ENCODE measurements around the gene VEPH1. TPM values are rescaled to one million over a fixed set of nuclear protein-coding genes. Genes with fewer than 3 reads are reported as not detected.

Gene VEPH1
- total and polyA plus RNA-seq, 9 of the 15 experiments (the other 6 are each of a cell fraction or from before 2014, with no cell fraction given): 4.5 to 15.6 (median 5.8) TPM

DNA sequence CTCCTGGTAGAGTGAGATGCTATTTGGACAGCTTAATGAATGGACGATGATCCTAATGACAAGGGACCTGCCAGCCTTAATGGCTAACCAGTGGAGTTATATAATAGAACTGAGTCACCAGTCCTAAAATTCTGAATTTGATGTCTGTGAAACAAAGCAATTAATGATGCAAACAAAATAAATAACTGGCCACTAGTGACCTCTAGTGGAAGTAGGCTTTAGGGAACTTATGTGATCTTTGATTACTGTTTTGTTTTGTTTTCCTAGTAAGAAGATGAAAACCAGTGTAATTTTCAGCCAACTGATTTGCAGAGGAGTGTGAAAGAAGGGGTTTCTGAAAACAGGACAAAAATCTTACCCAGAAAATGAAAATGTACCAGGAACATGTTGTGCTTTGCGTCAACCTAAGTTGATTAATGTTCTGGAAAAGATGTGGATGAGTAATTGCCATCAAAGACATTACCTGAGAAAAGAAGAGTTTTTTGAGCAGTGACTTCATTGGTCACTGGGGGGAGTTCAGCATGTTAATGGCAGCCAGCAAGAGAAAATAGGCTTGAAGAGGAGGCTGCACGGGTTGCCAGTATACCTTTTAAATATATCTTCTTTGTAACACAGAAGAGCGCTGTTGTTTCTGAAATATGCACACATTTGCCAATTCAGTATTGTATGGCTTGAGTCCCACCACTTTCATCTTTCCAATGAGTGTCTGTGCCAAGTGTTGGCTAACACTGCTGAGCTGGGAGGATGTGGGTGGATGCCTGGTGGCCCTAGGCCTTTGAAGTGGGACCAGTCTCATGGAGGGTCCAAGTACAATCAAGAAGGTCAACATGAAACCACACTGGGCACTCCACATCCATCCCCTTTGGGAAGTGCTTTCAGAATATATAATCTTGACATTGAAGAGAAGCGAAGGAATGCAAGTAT is 9.3 kb downstream of the VEPH1 start:
- Histone ChIP-seq H3K27ac (ENCODE audit: extremely low read depth, low read depth, low read length) (no peak overlapping the region), H3K4me3 (no peak overlapping the region), H3K27me3 (ENCODE audit: control insufficient read depth in 2 of 2, insufficient read depth in 2 of 2, low read length in 2 of 2) (no peaks in the 10 kb centered on the region; a peak in 1 of 5 replicates), H3K79me2 (ENCODE audit: control insufficient read depth, insufficient read depth, low read length) (no peaks in the 10 kb centered on the region), H3K36me3 (ENCODE audit: control insufficient read depth, insufficient read depth, low read length) (no peaks in the 10 kb centered on the region), H3K9me3 (replicated peaks; ENCODE audit: control insufficient read depth, insufficient read depth, low read depth, low read length) (no peaks in the 10 kb centered on the region), H3K4me1 (replicated peaks in 1 of 2; ENCODE audit: control insufficient read depth in 2 of 2, insufficient read depth in 2 of 2, low read length in 2 of 2) (no peaks in the 10 kb centered on the region), H3K9ac (ENCODE audit: insufficient read depth in 1 of 2, low read depth in 2 of 2, low read length in 2 of 2) (no peak overlapping the region), H4K20me1 (replicated peaks; ENCODE audit: control insufficient read depth, insufficient read depth, low read length) (no peaks in the 10 kb centered on the region), H3K9me1 (ENCODE audit: control insufficient read depth, insufficient read depth, low read length) (no peaks in the 10 kb centered on the region), H2AFZ (ENCODE audit: low read depth, low read length) (no peak overlapping the region), H3K4me2 (ENCODE audit: insufficient read depth, low read length) (no peak overlapping the region)
- POLR2A ChIA-PET: interaction anchor here (1.1 kb wide), 1 partner anchor 14 kb away, joined by 7 read pairs; no protein-coding TSS in a partner anchor
- CTCF ChIA-PET (ENCODE audit: low intra/inter-chr PET ratio): interaction anchor here (0.9 to 2.0 kb wide), 2 partner anchors 289 to 292 kb away, joined by 3 to 16 read pairs; no protein-coding TSS in a partner anchor
- FAIRE-seq (peak; percentile 65), ATAC-seq (peak; percentile 45; the same call in 1 of the 3 replicates), DNase-seq (ENCODE audit: extremely low read depth in 1 of 4, low spot score in 3 of 4) (peak; percentile 14 to 52 (median 16))
- intact Hi-C loops (cut with micrococcal nuclease): loop anchor here (1.0 to 10.0 kb wide), 2 partner anchors 259 to 290 kb away; no protein-coding TSS in a partner anchor
- BruUV-seq (replicated peaks): no TSS peak
- in situ Hi-C loops (cut with MboI): loop anchor here (5.0 kb wide), 1 partner anchor 287 kb away; no protein-coding TSS in a partner anchor
- WGBS (ENCODE audit: insufficient coverage, low coverage, missing lambda C conversion rate): 20% methylated on average over 5 of the region's 5 CpGs
- TF ChIP-seq EWSR1 (IDR thresholded peaks at IDR 0.05; ENCODE audit: borderline replicate concordance, low read depth, partially characterized antibody) (no peak), LCOR (CRISPR knock-in tag; IDR thresholded peaks at IDR 0.05) (peak; percentile 28; the same call in 1 of the 2 replicates), RBBP5 (IDR thresholded peaks at IDR 0.05; ENCODE audit: borderline replicate concordance, insufficient read depth, low read length, poor library complexity, severe bottlenecking) (no peak), ZNF589 (CRISPR knock-in tag; IDR thresholded peaks at IDR 0.05; ENCODE audit: low read depth) (no peak), ZNF232 (CRISPR knock-in tag; IDR thresholded peaks at IDR 0.05) (no peak), FOSL1 (tag; conservative IDR thresholded peaks at IDR 0.05) (peak; percentile 22; the same call in 1 of the 2 replicates)
- TF ChIP-seq, protein P1, sequence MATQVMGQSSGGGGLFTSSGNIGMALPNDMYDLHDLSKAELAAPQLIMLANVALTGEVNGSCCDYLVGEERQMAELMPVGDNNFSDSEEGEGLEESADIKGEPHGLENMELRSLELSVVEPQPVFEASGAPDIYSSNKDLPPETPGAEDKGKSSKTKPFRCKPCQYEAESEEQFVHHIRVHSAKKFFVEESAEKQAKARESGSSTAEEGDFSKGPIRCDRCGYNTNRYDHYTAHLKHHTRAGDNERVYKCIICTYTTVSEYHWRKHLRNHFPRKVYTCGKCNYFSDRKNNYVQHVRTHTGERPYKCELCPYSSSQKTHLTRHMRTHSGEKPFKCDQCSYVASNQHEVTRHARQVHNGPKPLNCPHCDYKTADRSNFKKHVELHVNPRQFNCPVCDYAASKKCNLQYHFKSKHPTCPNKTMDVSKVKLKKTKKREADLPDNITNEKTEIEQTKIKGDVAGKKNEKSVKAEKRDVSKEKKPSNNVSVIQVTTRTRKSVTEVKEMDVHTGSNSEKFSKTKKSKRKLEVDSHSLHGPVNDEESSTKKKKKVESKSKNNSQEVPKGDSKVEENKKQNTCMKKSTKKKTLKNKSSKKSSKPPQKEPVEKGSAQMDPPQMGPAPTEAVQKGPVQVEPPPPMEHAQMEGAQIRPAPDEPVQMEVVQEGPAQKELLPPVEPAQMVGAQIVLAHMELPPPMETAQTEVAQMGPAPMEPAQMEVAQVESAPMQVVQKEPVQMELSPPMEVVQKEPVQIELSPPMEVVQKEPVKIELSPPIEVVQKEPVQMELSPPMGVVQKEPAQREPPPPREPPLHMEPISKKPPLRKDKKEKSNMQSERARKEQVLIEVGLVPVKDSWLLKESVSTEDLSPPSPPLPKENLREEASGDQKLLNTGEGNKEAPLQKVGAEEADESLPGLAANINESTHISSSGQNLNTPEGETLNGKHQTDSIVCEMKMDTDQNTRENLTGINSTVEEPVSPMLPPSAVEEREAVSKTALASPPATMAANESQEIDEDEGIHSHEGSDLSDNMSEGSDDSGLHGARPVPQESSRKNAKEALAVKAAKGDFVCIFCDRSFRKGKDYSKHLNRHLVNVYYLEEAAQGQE (IDR thresholded peaks at IDR 0.05; ENCODE audit: borderline replicate concordance): peak; percentile 54; the same call in 1 of the 2 replicates
- TF ChIP-seq, protein P1 (CRISPR knock-in tag; IDR thresholded peaks at IDR 0.05; ENCODE audit: low read depth): no peak
